ENCODE data around the gene LYRM9. TPM values are rescaled to one million over a fixed set of nuclear protein-coding genes. Genes with fewer than 3 reads are reported as not detected.

The LYRM9 gene
- total and polyA plus RNA-seq, 2 donors from 2014 or later = 21.7 to 29.1 TPM

DNA sequence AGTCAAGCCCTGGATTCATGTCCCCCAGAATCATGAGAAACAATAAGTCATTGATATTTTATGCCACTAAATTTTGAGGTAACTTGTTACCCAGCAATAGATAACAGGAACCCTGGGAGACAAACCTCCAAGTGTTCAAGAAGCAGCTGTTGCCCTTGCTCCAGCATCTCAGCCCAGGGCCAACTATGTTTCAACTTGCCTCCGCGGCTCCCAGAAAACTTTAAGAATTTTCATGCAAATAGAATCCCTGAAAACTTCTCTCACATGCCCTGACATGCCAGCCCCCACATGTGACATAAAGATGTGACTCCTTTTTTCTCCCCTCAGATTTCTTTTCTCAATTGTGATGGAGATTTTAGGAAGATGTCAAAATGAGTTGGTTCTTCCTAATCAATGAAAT, 22.8 kb downstream of the LYRM9 start:
- Histone ChIP-seq H3K4me1 (ENCODE audit: control insufficient read depth in 2 of 3, insufficient read depth in 2 of 3, low read depth in 1 of 3, low read length in 3 of 3) (no peaks in the 10 kb centered on the region), H3K9ac (ENCODE audit: low read length in 3 of 3) (no peak overlapping the region), H3K27ac (ENCODE audit: low read depth in 2 of 2, low read length in 2 of 2) (no peak overlapping the region), H3K4me3 (ENCODE audit: low read length in 3 of 3) (no peak overlapping the region), H3K9me3 (ENCODE audit: control insufficient read depth in 2 of 3, insufficient read depth in 1 of 3, low read length in 3 of 3) (no peaks in the 10 kb centered on the region), H3K36me3 (ENCODE audit: control insufficient read depth in 2 of 3, insufficient read depth in 3 of 3, low read length in 3 of 3) (peaks cover 0 to 4% (median 0%) of the 10 kb centered on the region in 3 donors), H3K27me3 (ENCODE audit: control insufficient read depth, insufficient read depth, low read length) (no peaks in the 10 kb centered on the region)
- intact Hi-C loops (cut with DNase I) = loop anchor here (10.0 kb wide), 1 partner anchor 66 kb away; the partner anchor contains the start of gene NOS2
- DNase-seq (no peak), FAIRE-seq (no peak)
- TF ChIP-seq, protein P1, sequence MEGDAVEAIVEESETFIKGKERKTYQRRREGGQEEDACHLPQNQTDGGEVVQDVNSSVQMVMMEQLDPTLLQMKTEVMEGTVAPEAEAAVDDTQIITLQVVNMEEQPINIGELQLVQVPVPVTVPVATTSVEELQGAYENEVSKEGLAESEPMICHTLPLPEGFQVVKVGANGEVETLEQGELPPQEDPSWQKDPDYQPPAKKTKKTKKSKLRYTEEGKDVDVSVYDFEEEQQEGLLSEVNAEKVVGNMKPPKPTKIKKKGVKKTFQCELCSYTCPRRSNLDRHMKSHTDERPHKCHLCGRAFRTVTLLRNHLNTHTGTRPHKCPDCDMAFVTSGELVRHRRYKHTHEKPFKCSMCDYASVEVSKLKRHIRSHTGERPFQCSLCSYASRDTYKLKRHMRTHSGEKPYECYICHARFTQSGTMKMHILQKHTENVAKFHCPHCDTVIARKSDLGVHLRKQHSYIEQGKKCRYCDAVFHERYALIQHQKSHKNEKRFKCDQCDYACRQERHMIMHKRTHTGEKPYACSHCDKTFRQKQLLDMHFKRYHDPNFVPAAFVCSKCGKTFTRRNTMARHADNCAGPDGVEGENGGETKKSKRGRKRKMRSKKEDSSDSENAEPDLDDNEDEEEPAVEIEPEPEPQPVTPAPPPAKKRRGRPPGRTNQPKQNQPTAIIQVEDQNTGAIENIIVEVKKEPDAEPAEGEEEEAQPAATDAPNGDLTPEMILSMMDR (IDR thresholded peaks at IDR 0.05; ENCODE audit: borderline replicate concordance, extremely low read depth, insufficient read depth) = no peak

DNA sequence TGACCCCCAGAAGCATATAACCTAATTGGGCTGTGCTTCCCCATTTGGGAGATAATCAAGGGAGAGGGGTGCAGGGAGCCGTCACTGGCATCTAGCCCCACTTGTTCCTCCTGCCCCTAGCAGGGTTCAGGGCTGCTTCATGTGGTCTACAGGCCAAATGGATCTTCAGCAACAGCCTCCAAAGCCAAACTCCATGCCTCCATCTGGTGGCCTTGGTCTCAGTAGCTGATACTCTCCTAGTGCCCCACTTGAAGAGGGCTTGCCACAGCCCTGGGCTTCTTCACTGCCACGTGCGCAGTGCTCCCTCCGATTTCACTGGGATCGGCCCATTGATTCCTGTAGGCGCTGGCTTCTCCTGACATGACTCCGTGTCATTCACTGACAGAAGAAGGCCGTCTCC, 24.6 kb downstream of the LYRM9 start:
- DNase-seq = no peak
- no peaks in the 10 kb centered on the region for H3K27me3 ChIP-seq (ENCODE audit: control insufficient read depth, insufficient read depth, low read length)
- H3K4me1 ChIP-seq (ENCODE audit: control insufficient read depth in 2 of 3, insufficient read depth in 2 of 3, low read depth in 1 of 3, low read length in 3 of 3) = no peaks in the 10 kb centered on the region
- H3K4me3 ChIP-seq (ENCODE audit: low read length in 3 of 3) = no peak overlapping the region
- intact Hi-C loops (cut with DNase I) = no loop called here
- TF ChIP-seq, protein P1 (IDR thresholded peaks at IDR 0.05; ENCODE audit: borderline replicate concordance, extremely low read depth, insufficient read depth) = no peak
- H3K36me3 ChIP-seq (ENCODE audit: control insufficient read depth in 2 of 3, insufficient read depth in 3 of 3, low read length in 3 of 3) = no peaks in the 10 kb centered on the region
- no peak overlapping the region for H3K9ac ChIP-seq (ENCODE audit: low read length in 3 of 3)
- no peak for FAIRE-seq
- H3K9me3 ChIP-seq (ENCODE audit: control insufficient read depth in 2 of 3, insufficient read depth in 1 of 3, low read length in 3 of 3) = no peaks in the 10 kb centered on the region
- H3K27ac ChIP-seq (ENCODE audit: low read depth in 2 of 2, low read length in 2 of 2) = no peak overlapping the region

DNA sequence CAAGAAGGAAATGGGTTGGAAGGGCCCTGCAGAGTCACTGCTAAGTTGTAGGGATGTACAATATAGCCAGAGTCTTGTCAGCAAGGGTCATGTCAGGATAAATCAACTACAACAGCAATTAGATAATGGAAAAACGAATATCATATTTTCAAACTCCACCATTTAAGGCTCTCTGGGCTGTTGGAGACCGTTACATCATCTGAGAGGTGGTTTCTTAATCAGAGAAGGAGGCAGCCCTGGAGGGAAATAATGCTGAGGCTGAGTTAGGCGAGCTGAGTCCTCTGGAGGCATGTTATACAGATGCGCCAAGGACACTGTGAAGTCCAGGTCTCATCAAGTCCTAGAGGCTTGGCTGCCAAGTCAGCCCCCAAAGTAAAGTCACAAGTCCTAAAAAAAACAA, 30.3 kb downstream of the LYRM9 start:
- TF ChIP-seq, protein P1 (IDR thresholded peaks at IDR 0.05; ENCODE audit: borderline replicate concordance, extremely low read depth, insufficient read depth) = no peak
- H3K9ac ChIP-seq (ENCODE audit: low read length in 3 of 3) = no peak overlapping the region
- no peak overlapping the region for H3K27ac ChIP-seq (ENCODE audit: low read depth in 2 of 2, low read length in 2 of 2)
- FAIRE-seq (no peak), DNase-seq (no peak)
- H3K9me3 ChIP-seq (ENCODE audit: control insufficient read depth in 2 of 3, insufficient read depth in 1 of 3, low read length in 3 of 3) = no peaks in the 10 kb centered on the region
- intact Hi-C loops (cut with DNase I) = no loop called here
- H3K4me3 ChIP-seq (ENCODE audit: low read length in 3 of 3) = no peak overlapping the region
- H3K4me1 ChIP-seq (ENCODE audit: control insufficient read depth in 2 of 3, insufficient read depth in 2 of 3, low read depth in 1 of 3, low read length in 3 of 3) = no peaks in the 10 kb centered on the region
- H3K36me3 ChIP-seq (ENCODE audit: control insufficient read depth in 2 of 3, insufficient read depth in 3 of 3, low read length in 3 of 3) = no peaks in the 10 kb centered on the region
- H3K27me3 ChIP-seq (ENCODE audit: control insufficient read depth, insufficient read depth, low read length) = no peaks in the 10 kb centered on the region

DNA sequence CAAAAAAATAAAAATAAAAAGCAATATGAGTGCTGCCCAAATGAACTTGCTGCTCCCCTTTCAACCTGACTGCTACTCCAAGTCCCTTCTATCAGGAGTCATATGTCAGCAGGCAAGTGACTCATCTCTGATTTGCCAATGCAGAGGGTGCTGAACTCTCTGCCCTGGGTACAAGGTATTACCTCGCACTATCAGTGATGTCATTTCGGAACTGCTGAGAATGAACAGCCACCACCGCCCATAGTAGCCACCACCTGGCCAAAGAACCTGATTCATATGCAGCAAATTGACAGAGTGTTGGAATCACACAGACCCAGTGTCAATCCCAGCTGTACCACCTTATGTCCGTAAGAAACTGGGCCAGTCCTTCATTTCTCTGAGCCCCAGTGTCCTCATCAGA, 31.2 kb downstream of the LYRM9 start:
- Histone ChIP-seq H3K4me1 (ENCODE audit: control insufficient read depth in 2 of 3, insufficient read depth in 2 of 3, low read depth in 1 of 3, low read length in 3 of 3) (no peaks in the 10 kb centered on the region), H3K9ac (ENCODE audit: low read length in 3 of 3) (no peak overlapping the region), H3K4me3 (ENCODE audit: low read length in 3 of 3) (no peak overlapping the region), H3K27ac (ENCODE audit: low read depth in 2 of 2, low read length in 2 of 2) (no peak overlapping the region), H3K36me3 (ENCODE audit: control insufficient read depth in 2 of 3, insufficient read depth in 3 of 3, low read length in 3 of 3) (no peaks in the 10 kb centered on the region), H3K27me3 (ENCODE audit: control insufficient read depth, insufficient read depth, low read length) (no peaks in the 10 kb centered on the region), H3K9me3 (ENCODE audit: control insufficient read depth in 2 of 3, insufficient read depth in 1 of 3, low read length in 3 of 3) (no peaks in the 10 kb centered on the region)
- FAIRE-seq = no peak
- no peak for DNase-seq
- TF ChIP-seq, protein P1 (IDR thresholded peaks at IDR 0.05; ENCODE audit: borderline replicate concordance, extremely low read depth, insufficient read depth) = no peak
- intact Hi-C loops (cut with DNase I) = no loop called here
